Activated CD8-positive, alpha-beta memory T cell treated with anti-CD3 and anti-CD28 coated beads for 48 hours (primary cell): Measurements from ENCODE around the gene SLC6A18.
"Not testable (repeated sequence)": the region's sequence is repeated elsewhere in the genome, so short reads cannot be mapped to it uniquely, and the experiment has no call there.

Experiments
- DNase-seq, 3 experiments: peaks; one replicate each; pipeline ENCODE4 v3.0.0-alpha.2; 2020; ENCODE audit warnings: low read depth in 2 of 3, low spot score in 2 of 3

Gene SLC6A18

DNA sequence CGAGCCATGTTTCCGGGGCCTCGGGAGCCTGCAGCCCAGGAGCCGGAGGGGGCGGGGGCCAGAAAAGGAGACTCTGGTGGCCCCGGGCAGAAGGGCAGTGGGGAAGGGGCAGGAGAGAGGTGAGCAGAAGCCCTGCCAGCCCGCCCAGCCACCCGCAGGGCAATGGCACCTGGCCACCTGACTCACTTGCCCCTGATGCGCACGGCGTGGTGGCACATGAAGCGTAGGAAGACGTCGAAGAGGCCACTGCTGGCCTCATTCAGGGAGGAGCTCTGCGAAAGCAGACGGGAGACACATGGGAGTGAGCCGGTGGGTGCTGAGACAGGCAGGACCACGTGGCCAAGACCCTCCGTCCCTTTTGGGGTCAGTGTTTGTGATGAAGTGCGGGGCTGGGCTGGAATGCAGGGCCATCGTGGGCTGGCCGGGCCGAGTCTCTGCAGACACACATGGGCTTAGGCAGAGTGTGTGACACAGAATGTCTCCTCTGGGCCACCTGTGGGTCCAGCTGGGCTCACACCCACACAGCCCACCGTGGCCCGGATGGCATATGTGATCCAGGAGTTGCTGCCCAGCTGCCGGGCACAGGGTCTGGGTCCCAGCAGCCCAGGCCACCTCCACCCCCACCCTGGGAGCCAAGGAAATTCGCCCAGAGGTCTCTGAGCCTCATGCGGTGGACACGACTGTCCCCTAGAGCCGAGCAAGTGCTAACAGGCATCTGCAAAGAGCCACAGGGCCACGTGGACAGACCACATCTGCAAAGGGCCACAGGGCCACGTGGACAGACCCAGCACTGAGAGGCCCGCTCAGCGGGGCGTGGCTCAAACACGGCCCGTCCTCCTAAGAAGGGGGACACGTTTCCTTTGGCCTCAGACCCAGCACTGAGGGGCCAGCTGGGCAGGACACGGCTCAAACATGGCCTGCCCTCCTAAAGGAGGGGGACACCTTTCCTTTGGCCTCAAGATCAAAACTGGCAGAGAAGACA lies 46.0 kb downstream of the SLC6A18 start:
- DNase-seq, result no peak

DNA sequence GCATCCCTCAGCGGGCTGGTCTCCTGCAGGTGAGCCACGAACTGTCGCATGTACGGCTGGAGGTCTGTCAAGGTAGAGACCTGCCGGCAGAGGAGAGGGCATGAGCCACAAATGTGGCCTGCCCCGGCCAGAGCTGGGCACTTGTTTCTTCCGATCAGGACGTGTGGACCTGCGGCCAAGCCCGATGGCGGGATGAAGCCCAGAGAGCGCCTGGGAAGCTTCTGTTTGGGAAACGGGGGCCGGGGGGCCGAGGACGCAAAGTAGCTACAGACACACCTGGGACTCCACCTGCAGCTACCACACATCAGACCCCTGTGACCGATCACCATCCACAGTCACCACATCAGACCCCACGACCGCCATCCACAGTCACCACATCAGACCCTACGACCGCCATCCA lies 47.0 kb downstream of the SLC6A18 start:
- DNase-seq, result no peak

DNA sequence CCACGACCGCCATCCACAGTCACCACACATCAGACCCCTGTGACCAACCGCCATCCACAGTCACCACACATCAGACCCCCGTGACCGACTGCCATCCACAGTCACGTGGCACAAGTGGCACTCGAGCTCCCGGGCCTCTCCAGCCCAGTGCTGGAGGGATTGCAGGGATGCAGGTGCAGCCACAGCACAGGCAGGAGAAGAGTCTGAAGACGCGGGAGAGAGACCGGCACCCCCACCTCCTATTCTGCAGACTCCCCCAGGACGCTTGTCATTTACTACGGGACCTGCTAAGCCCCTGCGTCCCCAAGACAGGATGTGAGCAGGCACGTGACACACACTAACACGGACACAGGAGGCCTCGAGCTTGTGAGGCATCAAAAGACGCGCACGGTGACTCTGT lies 48.6 kb downstream of the SLC6A18 start:
- DNase-seq, result no peak

DNA sequence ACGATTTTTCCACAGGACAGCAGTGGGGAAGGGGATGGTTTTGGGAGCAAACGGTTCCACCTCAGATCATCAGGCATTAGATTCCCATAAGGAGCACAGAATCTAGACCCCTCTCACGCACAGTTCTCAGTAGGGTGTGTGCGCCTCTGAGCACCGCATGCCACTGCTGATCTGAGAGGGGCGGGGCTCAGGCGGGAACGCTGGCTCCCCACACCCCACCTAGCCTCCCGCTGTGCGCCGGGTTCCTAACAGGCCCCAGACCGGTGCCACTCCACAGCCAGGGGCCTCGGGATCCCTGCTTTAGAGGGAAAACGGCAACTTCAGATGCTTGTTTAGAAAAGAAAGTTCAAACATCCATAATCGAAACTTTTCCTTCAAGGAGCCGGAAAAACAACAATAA lies 49.3 kb downstream of the SLC6A18 start:
- no peak for DNase-seq

DNA sequence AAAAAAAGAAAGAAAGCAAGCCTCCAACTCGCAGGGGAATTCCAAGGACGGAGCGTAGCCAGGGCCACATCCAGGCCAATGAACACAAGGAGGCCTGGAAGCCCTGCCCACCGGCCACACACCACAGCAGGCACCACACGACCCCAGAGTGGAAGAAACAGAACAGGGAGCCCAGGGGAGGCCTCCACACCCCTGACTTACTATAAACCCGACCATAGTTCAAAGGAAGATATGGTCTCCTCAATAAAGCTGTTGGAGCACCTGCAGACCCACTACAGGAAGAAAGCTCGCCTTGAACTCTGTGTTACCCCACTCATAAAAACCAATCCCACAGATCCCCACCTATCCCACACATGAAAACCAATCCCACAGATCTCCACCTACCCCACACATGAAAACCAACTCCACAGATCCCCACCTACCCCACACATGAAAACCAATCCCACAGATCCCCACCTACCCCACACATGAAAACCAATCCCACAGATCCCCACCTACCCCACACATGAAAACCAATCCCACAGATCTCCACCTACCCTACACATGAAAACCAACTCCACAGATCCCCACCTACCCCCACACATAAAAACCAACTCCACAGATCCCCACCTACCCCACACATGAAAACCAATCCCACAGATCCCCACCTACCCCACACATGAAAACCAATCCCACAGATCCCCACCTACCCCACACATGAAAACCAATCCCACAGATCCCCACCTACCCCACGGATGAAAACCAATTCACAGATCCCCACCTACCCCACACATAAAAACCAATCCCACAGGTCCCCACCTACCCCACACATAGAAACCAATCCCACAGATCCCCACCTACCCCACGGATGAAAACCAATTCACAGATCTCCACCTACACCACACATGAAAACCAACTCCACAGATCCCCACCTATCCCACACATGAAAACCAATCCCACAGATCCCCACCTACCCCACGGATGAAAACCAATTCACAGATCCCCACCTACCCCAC lies 50.5 kb downstream of the SLC6A18 start:
- not testable (repeated sequence) for DNase-seq

DNA sequence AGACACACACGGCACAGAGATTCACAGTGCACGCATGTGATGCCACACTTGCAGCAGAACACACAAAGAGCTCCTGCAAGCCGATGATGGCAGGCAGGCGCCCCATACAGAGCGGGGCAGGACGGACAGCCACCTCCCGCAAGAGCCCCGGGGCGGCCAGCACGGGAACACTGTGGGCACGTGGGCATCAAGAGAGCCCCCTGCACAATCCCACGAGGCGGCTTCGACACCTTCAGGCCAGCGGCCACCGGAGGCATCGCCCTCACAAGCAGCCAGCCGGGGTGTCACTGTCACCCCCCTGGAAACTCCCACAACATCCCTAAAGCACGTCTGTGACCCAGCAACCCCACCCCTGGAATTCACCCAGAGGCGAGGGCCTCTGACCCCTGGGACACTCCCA lies 51.7 kb downstream of the SLC6A18 start:
- DNase-seq, result no peak

DNA sequence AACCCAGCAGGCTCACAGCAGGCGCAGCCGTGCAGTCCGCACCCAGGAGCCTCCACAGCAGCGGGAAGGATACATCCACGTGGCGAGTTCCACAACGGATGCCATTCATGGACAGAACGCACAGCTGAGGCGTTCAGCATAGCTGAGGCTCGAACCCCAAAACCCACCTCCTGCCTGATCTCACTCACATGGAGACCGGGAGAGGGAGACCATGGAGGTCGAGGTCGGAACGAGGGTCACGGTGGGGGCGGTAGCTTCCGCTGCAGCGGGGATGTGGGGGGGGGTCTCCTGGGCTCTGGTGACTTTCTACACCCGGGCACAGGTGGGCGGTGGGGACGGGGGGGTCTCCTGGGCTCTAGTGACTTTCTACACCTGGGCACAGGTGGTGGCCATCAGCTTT lies 52.1 kb downstream of the SLC6A18 start:
- no peak for DNase-seq

DNA sequence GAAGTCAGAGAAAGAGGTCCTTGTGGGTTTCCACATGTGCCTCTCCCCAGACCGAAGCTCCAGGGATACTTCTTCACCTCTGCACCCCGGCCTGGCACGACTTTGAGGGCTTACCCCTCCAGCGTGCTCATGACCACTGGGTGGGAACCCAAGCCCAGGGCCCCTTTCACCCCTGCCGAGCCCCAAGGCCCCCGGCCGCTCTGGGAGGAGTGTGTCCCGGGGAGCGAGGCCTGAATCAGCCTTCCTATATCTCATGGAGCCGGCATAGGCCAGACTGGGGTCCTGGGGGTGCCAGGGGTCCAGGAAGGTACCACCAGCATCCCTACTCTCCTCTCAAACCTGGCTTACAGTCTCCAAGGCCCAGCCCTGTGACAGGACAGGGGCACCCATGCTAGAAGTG lies 52.6 kb downstream of the SLC6A18 start:
- DNase-seq, result no peak

DNA sequence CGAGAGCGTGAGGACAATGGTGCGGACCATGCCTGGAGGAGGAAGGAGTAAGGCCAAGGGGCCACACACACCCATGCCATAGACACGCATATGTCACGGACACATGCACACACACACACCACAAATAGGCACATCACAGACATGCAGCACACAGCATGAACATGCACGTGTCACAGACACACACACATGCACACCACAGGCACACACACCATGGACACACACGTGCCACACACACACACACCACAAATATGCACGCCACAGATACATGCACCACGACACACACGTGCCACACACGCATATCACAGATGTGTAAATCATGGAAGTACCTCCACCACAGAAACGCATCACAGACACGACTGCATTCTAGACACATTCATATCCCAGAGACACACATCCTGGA lies 53.0 kb downstream of the SLC6A18 start:
- no peak for DNase-seq

DNA sequence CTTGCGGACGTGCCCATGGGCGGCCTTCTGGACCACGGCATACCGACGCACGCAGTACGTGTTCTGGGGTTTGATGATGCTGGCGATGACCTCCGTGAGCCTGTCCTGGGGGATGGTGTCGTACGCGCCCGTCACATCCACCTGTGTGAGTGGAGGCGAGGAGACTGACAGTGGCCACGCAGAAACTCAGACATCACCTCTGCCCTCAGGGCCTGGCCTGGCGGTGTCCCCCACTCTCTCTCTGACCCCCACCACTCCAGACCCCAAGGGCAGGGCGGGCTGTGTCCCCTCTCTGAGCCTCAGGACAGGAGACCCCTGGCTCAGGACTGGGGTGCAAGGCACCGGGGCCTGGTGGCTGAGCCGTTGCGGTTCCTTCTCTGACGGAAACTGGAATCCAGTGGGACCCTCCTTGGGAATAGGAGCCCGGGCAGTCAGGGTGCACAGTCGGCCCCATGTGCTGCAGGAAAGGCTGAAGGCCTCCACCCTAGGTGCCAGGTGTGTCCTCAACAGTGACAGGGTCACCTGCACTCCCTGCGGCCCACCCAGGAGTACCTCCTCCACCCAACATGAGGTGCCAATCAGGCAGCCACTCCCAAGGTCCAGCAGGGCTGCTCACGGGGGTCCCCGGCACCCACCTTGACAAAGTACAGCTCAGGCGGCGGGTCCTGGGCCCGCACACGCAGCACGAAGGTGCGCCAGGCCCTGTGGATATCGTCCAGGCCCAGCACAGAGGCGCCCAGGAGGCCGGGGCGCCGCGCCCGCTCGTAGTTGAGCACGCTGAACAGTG lies 53.7 kb downstream of the SLC6A18 start:
- no peak for DNase-seq

DNA sequence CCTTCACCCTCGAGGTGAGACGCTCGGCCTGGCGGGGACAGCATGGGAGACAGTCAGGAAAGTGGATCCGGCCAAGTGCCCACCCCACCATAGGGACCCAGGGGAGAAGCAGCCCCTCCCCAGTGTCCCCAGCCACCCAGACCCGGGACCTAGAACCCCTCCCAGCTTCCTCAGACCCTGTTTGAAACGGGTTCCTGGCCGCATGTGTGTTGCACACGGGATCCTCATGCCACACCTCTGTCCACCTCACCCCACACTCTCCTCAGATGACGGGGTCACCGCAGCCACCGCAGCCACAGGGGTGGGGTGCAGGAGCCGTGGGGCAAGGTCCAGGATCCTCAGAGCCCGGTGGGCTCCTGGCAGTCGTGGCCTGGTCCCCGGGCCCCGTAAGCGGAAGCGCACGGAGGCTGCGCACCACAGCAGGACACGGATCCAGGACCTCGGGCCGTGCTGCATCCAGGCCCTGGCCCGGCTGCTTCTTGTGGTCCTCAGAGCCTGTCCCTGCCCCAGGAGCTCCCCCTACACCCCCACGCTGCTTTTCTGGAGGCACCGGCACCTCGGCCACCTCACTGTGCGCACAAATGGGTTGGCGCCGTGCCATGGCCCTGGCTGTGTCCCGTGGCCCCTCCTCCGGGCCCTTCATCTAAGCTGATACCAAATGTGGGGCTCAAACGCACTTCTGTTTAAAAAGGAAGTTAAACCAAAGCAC lies 54.4 kb downstream of the SLC6A18 start:
- DNase-seq, result no peak

DNA sequence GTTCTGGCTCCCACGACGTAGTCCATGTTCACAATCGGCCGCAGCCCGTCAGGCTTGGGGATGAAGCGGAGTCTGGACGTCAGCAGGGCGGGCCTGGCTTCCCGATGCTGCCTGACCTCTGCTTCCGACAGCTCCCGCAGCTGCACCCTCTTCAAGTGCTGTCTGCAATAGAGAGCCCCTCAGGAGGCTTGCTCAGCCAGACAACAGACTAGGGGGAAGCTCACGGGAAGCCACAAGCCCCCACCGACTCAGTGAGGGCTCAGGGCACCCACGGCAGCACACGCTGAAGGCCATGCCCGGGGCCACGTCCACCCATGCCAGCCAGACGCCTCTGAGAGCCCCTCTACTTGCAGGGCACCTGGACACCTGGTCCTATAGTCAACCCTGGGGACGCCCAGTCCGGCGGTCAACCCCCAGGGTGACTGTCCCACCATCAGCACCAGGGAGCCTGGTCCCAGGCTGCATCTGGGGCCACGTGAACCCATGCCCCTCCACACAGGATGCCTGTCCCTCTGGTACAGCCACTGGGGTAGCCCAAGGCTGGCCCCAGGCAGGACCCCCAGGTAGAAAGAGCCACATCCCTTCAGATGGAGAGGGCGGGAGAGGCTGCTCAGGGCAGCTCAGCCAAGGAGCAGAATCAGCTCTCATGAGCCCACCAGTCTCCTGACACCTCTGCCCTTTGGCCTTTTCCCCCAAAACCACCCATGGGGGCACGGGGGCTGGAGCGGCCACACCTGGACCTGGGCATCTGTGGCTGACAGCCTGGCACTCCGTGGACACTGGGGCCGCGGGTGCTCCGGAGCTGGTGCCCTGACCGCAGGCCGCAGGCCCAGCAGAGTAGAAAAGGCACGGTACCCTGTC lies 55.2 kb downstream of the SLC6A18 start:
- DNase-seq, result no peak

DNA sequence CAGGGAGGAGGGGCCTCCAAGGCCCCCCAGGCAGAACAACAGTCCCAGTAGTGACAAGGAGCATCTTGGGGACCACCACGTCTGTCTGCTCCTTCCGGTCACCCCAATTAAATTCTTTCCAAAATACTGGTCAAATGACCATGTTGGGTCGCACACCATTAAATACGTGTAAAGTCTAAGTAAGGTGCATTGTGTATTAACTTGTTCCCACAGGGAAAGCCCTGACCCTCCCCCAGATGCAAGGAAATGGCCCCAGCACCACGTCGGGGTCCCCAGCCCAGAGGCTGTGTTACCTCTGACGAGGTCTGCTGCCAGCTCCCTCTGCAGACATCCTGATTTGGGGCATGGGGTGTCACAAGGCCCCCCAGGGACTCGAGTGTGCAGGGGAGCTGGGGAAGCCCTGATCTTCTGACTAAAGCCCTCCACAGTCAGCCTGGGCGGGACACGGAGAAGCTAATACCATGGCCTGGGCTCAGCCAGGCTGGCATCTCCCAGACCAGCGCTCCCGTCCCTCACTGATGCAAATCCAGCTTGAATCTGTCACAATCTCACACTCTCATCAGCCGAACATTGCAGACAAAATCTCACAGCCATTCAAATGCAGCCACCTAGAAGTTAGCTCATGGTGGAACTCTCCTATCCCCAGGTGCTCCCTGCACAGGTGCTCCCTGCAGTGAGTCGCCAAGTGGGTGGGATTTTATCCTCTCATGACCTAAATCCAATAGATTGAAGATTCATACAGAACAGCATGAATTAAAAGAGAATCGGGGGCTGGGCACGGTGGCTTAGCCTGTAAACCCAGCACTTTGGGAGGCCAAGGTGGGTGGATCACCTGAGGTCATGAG lies 56.1 kb downstream of the SLC6A18 start:
- no peak for DNase-seq

DNA sequence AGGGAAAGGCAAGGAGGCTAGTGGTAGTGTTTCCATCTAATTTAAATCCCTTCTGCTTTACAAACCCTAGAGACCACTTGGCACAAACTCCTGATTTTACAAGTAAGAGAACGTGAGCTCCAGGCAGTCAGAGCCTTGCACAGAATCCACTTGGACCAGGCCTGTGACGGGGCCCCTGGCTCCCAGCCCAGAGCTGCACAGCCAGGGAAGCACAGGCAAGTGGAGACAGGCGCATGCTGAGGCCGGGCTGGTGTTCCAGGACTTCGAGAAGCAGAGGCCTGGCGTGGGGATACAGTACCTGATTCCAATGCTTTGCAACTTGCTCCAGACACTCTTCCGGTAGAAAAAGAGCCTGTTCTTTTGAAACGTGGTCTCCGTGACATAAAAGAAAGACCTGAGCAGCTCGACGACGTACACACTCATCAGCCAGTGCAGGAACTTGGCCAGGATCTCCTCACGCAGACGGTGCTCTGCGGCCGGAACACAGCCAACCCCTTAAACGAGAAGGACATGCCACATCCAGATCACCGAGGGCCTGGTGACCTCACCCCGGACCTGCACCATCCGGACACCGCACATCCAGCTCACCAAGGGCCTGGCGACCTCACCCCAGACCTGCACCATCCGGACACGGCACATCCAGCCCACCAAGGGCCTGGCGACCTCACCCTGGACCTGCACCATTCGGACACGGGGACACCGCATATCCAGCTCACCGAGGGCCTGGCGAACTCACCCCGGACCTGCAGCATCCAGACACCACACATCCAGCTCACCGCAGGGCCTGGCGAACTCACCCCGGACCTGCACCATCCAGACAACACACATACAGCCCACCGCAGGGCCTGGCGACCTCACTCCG lies 57.2 kb downstream of the SLC6A18 start:
- no peak for DNase-seq

DNA sequence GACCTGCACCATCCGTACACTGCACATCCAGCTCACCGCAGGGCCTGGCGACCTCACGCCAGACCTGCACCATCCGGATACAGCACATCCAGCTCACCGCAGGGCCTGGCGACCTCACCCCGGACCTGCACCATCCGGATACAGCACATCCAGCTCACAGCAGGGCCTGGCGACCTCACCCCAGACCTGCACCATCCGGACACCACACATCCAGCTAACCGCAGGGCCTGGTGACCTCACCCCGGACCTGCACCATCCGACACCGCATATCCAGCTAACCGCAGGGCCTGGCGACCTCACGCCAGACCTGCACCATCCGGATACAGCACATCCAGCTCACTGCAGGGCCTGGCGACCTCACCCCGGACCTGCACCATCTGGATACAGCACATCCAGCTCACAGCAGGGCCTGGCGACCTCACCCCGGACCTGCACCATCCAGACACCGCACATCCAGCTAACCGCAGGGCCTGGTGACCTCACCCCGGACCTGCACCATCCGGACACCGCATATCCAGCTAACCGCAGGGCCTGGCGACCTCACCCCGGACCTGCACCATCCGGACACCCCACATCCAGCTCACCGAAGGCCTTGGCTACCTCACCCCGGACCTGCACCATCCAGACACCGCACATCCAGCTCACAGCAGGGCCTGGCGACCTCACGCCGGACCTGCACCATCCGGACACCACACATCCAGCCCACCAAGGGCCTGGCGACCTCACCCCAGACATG lies 58.0 kb downstream of the SLC6A18 start:
- not testable (repeated sequence) for DNase-seq

DNA sequence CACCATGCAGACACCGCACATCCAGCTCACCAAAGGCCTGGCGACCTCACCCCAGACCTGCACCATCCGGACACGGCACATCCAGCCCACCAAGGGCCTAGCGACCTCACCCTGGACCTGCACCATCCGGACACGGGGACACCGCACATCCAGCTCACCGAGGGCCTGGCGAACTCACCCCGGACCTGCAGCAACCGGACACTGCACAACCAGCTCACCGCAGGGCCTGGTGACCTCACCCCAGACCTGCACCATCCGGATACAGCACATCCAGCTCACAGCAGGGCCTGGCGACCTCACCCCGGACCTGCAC lies 58.5 kb downstream of the SLC6A18 start:
- not testable (repeated sequence) for DNase-seq

DNA sequence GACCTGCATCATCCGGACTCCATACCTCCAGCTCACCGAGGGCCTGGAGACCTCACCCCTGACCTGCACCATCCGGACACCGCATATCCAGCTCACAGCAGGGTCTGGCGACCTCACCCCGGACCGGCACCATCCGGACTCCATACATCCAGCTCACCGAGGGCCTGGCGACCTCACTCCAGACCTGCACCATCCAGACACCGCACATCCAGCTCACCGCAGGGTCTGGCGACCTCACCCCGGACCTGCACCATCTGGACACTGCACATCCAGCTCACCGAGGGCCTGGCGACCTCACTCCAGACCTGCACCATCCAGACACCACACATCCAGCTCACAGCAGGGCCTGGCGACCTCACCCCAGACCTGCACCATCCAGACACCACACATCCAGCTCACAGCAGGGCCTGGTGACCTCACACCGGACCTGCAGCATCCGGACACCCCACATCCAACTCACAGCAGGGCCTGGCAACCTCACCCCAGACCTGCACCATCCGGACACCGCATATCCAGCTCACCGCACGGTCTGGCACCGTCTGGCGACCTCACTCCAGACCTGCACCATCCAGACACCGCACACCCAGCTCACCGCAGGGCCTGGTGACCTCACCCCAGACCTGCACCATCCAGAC lies 59.3 kb downstream of the SLC6A18 start:
- not testable (repeated sequence) for DNase-seq
